Tibial nerve (tissue), 4 donors: ENCODE results near the gene DYRK1A.

ENCODE experiments used
- EP300 ChIP-seq, 2 donors: sonication (generic); formaldehyde crosslinking; IDR thresholded peaks; one replicate each; pipeline ENCODE4 v1.6.1; 2017; ENCODE audit warnings: antibody characterized with exemption in 2 of 2, mild to moderate bottlenecking in 1 of 2
- POLR2A ChIP-seq, 2 donors: fragments of 450-650 bp; IDR thresholded peaks; one replicate each; pipeline ENCODE4 v1.6.1; 2017; ENCODE audit warnings: antibody characterized with exemption in 2 of 2, mild to moderate bottlenecking in 2 of 2, moderate library complexity in 2 of 2
- TF ChIP-seq, protein P1 (sequence below), 5 experiments: fragments of 200-600 bp in 3 of 5; fragments of 450-650 bp in 2 of 5; sonication (generic) in 3 of 5; IDR thresholded peaks; one replicate each; pipeline ENCODE4 v1.5.1; 2016 to 2019; ENCODE audit warnings: antibody characterized with exemption in 5 of 5, mild to moderate bottlenecking in 3 of 5, moderate library complexity in 2 of 5

DNA sequence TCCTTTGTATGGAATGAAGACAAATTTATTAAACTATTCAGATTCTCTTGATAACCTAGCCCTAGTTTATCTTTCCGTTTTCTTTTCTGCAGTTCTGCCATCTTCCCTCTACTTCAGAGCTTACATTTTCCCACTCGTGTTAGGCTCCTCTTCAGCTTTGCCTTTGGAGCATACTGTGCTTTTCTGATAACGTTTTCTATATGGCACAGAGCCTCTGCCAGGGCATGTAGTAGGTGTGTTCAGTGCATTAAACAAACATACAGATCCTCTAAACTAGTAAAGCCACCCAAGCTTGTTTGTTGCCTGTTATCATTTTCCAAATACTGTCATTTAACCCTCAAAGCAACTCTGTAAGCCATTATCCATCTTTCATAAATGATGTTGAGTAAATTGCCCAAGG lies 25.1 kb downstream of the DYRK1A start:
- TF ChIP-seq POLR2A (IDR thresholded peaks at IDR 0.05) (no peak), EP300 (IDR thresholded peaks at IDR 0.05) (no peak)
- TF ChIP-seq, protein P1, sequence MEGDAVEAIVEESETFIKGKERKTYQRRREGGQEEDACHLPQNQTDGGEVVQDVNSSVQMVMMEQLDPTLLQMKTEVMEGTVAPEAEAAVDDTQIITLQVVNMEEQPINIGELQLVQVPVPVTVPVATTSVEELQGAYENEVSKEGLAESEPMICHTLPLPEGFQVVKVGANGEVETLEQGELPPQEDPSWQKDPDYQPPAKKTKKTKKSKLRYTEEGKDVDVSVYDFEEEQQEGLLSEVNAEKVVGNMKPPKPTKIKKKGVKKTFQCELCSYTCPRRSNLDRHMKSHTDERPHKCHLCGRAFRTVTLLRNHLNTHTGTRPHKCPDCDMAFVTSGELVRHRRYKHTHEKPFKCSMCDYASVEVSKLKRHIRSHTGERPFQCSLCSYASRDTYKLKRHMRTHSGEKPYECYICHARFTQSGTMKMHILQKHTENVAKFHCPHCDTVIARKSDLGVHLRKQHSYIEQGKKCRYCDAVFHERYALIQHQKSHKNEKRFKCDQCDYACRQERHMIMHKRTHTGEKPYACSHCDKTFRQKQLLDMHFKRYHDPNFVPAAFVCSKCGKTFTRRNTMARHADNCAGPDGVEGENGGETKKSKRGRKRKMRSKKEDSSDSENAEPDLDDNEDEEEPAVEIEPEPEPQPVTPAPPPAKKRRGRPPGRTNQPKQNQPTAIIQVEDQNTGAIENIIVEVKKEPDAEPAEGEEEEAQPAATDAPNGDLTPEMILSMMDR (IDR thresholded peaks at IDR 0.05): no peak
